K562 (cell line): Measurements from ENCODE around the gene IQSEC3. TPM values are rescaled to one million over a fixed set of nuclear protein-coding genes. Genes with fewer than 3 reads are reported as not detected.

Source experiments
- ATAC-seq: fragments of 200-7000 bp; cut with Tn5 transposase; 3 replicates; pipeline ENCODE4 v1.9.1; 2020; ENCODE audit warnings: moderate library complexity
- BruUV-seq: library from RNA; stranded (reverse); fragments of 400-500 nt; replicated peaks from 2 replicates; lab custom pipeline; 2021; lab: Mats Ljungman, UMichigan
- CTCF ChIA-PET: fragments of 300-600 bp; formaldehyde crosslinking; extraction: SDS; loops from one replicate; lab custom pipeline; 2021; ENCODE audit warnings: low intra/inter-chr PET ratio; lab: Yijun Ruan, JAX
- POLR2A ChIA-PET: fragments of 300-600, 350-650 bp; sonication (Branson Sonifier 250); formaldehyde crosslinking; extraction: SDS; loops from one replicate; lab custom pipeline; 2021; ENCODE audit warnings: antibody characterized with exemption, inconsistent platforms; lab: Yijun Ruan, JAX
- DNase-seq, 4 experiments: peaks; one replicate each; pipeline versions ENCODE4 v3.0.0 to v3.0.0-alpha.2; 2011 to 2018; ENCODE audit warnings: low spot score in 3 of 4, mixed read lengths in 3 of 4; ENCODE audit errors: extremely low read depth in 1 of 4
- FAIRE-seq: peaks from 2 replicates; lab custom pipeline; 2011; peaks lifted over from hg19 to GRCh38; lab: Jason Lieb, UNC
- H2AFZ ChIP-seq: 2 replicates; pipeline ENCODE4 v1.6.0; 2011; ENCODE audit warnings: low read depth, low read length, control low read depth, inconsistent platforms
- H3K27ac ChIP-seq: fragments of 200-600 bp; 3 replicates; pipeline ENCODE4 v1.8.0; 2011; ENCODE audit warnings: low read depth, mild to moderate bottlenecking, control low read depth, inconsistent platforms, low read length, moderate library complexity, mixed read lengths; ENCODE audit errors: extremely low read depth
- H3K27me3 ChIP-seq, 2 experiments: fragments of 300-600 bp in 1 of 2; 2 replicates in 1 of 2; 3 replicates in 1 of 2; pipeline versions ENCODE4 v1.6.0 to v1.8.0; 2011; ENCODE audit warnings: inconsistent platforms in 2 of 2, low read length in 2 of 2, mild to moderate bottlenecking in 1 of 2, mixed read lengths in 1 of 2, moderate library complexity in 1 of 2; ENCODE audit not compliant: control insufficient read depth in 2 of 2, insufficient read depth in 2 of 2
- H3K36me3 ChIP-seq: fragments of 300-600 bp; 3 replicates; pipeline ENCODE4 v1.8.0; 2011; ENCODE audit warnings: mild to moderate bottlenecking, low read length, inconsistent platforms; ENCODE audit not compliant: control insufficient read depth, insufficient read depth
- H3K4me1 ChIP-seq, 2 experiments: fragments of 200-600 bp in 1 of 2; replicated peaks in 1 of 2; 2 replicates in 1 of 2; 3 replicates in 1 of 2; pipeline versions ENCODE4 v1.5.1 to v1.8.0; 2011; ENCODE audit warnings: inconsistent platforms in 2 of 2, low read length in 2 of 2, mild to moderate bottlenecking in 1 of 2, mixed read lengths in 1 of 2, moderate library complexity in 1 of 2; ENCODE audit not compliant: control insufficient read depth in 2 of 2, insufficient read depth in 2 of 2
- H3K4me2 ChIP-seq: 2 replicates; pipeline ENCODE4 v1.6.1; 2011; ENCODE audit warnings: low read length, control low read depth, inconsistent platforms, mixed read lengths; ENCODE audit not compliant: insufficient read depth
- H3K4me3 ChIP-seq: fragments of 200-600 bp; sonication (generic), shearing (Covaris generic); 2 replicates; pipeline ENCODE4 v1.5.1; 2016; ENCODE audit warnings: control low read depth, inconsistent platforms
- H3K79me2 ChIP-seq: fragments of 200-600 bp; 3 replicates; pipeline ENCODE4 v1.8.0; 2011; ENCODE audit warnings: low read length, inconsistent platforms; ENCODE audit not compliant: control insufficient read depth, insufficient read depth
- H3K9ac ChIP-seq, 2 experiments: 2 replicates each; pipeline versions ENCODE4 v1.6.0 to v1.6.1; 2011; ENCODE audit warnings: low read depth in 2 of 2, low read length in 2 of 2, control low read depth in 1 of 2, inconsistent platforms in 1 of 2, mild to moderate bottlenecking in 1 of 2, mixed read lengths in 1 of 2; ENCODE audit not compliant: insufficient read depth in 1 of 2
- H3K9me1 ChIP-seq: one replicate; pipeline ENCODE4 v1.6.0; 2011; ENCODE audit warnings: inconsistent platforms, mild to moderate bottlenecking, low read length, moderate library complexity; ENCODE audit not compliant: control insufficient read depth, insufficient read depth
- H3K9me3 ChIP-seq: replicated peaks from 2 replicates; pipeline ENCODE4 v1.5.1; 2011; ENCODE audit warnings: low read depth, low read length, inconsistent platforms; ENCODE audit not compliant: control insufficient read depth, insufficient read depth
- H4K20me1 ChIP-seq: replicated peaks from 2 replicates; pipeline ENCODE4 v1.6.1; 2011; ENCODE audit warnings: low read length, inconsistent platforms, mixed read lengths; ENCODE audit not compliant: control insufficient read depth, insufficient read depth
- IFI16 ChIP-seq: fragments of 250-450 bp; sonication (Bioruptor Pico); IDR thresholded peaks from 2 replicates; pipeline ENCODE4 v2.1.2; 2022; ENCODE audit warnings: mild to moderate bottlenecking, inconsistent platforms
- NR3C1 ChIP-seq: sonication (generic); formaldehyde crosslinking; IDR thresholded peaks from 2 replicates; pipeline ENCODE4 v1.8.1; 2022; ENCODE audit warnings: missing genetic modification reagents
- POLR2A ChIP-seq: fragments of 450-650 bp; conservative IDR thresholded peaks from 2 replicates; pipeline ENCODE4 v1.6.1; 2016
- PPARD ChIP-seq: fragments of 250-450 bp; sonication (Bioruptor Pico); IDR thresholded peaks from 2 replicates; pipeline ENCODE4 v1.8.0; 2022; ENCODE audit warnings: inconsistent platforms, mild to moderate bottlenecking, moderate library complexity
- TGIF2 ChIP-seq: sonication (generic); formaldehyde crosslinking; IDR thresholded peaks from 2 replicates; pipeline ENCODE4 v1.8.1; 2022; ENCODE audit warnings: mild to moderate bottlenecking, missing genetic modification reagents, moderate library complexity
- WHSC1 ChIP-seq: IDR thresholded peaks from one replicate; pipeline ENCODE4 v1.6.1; 2012; ENCODE audit warnings: low read length, control low read depth, inconsistent platforms
- ZNF263 ChIP-seq: sonication (generic); formaldehyde crosslinking; IDR thresholded peaks from 2 replicates; pipeline ENCODE4 v1.8.0; 2022; ENCODE audit warnings: mild to moderate bottlenecking, missing genetic modification reagents, borderline replicate concordance
- ZNF324 ChIP-seq: fragments of 250-450 bp; sonication (Bioruptor Pico); IDR thresholded peaks from 2 replicates; pipeline ENCODE4 v1.4.0; 2020; ENCODE audit warnings: mild to moderate bottlenecking
- ZNF444 ChIP-seq: fragments of 250-450 bp; sonication (Bioruptor Pico); IDR thresholded peaks from 2 replicates; pipeline ENCODE4 v1.4.0; 2020; ENCODE audit warnings: mild to moderate bottlenecking, moderate library complexity
- WGBS: fragments of 100-300 bp; shearing (Covaris generic); methylation state at CpG from one replicate; pipeline ENCODE4 v1.1.6; 2016; ENCODE audit warnings: low coverage, mixed read lengths; ENCODE audit not compliant: insufficient coverage; ENCODE audit errors: missing lambda C conversion rate; 5-methylcytosine and 5-hydroxymethylcytosine counted together
- in situ Hi-C: fragments of 300-500 bp; cut with MboI; formaldehyde crosslinking; loops from 4 replicates; pipeline ENCODE4 v1.15.0; 2018; ENCODE audit warnings: inconsistent platforms, mixed read lengths
- intact Hi-C: fragments of 100-400 bp; cut with micrococcal nuclease; formaldehyde crosslinking; loops from 2 replicates; pipeline ENCODE4 v1.14.2; 2022
- polyA plus RNA-seq, 8 experiments: library from polyadenylated mRNA; depleted of rRNA in 4 of 8; stranded (reverse) in 5 of 8; unstranded in 3 of 8; fragments of >200 nt; fragmentation: Nextera tagmentation in 2 of 8; fragmentation: Illumina TruSeq in 1 of 8; extraction: Ambion mirVana in 2 of 8; extraction: Trizol in 1 of 8; gene quantifications; 2 replicates each; pipeline versions ENCODE4 v1.2.1 to v1.2.3, GENCODE V29; 2011 to 2014; ENCODE audit warnings: inconsistent platforms in 1 of 8, missing spikeins in 1 of 8
- total RNA-seq, 7 experiments: library from RNA; depleted of rRNA in 6 of 7; stranded (reverse); fragments of >200 nt in 6 of 7; fragmentation: Illumina TruSeq in 2 of 7; extraction: Trizol in 2 of 7; gene quantifications; 2 replicates each; pipeline versions ENCODE4 v1.2.1 to v1.2.3, GENCODE V29; 2011 to 2021; ENCODE audit warnings: low replicate concordance in 1 of 7

The IQSEC3 gene
- total and polyA plus RNA-seq, 9 of the 15 experiments (the other 6 are each of a cell fraction or from before 2014, with no cell fraction given): under 0.01 to 0.25 (median 0.08) TPM; not detected in 3

DNA sequence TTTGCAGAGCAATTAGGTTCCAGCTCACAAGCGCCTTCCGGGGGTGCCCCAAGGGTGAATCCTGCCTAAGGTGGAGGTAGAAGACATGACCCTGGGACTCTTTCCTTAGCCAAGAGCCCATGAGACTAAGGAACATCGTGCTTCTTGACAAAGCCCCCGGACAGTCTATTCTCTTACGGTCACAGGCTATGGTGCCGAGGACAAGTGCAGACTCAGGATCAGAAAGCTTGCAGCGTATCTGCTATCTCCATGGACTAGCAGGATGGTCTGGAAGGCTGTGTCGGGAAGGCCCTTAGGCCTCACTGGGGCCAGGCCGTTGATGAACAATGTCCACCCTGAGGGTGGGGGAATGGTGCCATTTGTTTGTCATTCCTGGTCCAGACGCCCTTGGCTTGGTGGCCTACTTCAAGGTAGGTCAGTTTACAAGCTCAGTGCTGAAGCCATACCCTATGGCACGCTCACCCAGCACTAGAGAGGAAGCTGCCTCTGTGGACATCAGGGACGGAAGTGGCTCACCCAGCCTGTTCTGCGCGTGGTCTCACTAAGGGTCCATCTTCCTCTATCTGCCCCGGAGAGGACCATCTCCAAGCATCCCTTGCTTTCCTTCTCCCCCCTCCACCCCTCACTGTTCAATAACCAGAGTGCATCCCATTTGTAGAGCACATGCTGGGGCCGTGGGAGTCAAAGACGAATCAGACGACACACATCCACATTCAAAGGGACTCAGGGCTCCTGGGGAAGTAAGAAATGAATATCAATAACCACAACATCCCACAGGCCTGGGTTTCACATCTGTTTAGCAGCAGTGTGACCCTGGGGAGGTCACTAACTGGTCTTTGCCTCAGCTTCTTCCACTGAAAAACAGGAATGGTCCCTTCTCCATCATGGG, 45.0 kb upstream of the IQSEC3 start (continued):
- no peak for TF ChIP-seq PPARD (CRISPR knock-in tag)
- no peak for TF ChIP-seq TGIF2 (CRISPR knock-in tag)
- no peak for TF ChIP-seq POLR2A
- TF ChIP-seq WHSC1: peak; percentile 33
- TF ChIP-seq, all 486 proteins: peak for 2

DNA sequence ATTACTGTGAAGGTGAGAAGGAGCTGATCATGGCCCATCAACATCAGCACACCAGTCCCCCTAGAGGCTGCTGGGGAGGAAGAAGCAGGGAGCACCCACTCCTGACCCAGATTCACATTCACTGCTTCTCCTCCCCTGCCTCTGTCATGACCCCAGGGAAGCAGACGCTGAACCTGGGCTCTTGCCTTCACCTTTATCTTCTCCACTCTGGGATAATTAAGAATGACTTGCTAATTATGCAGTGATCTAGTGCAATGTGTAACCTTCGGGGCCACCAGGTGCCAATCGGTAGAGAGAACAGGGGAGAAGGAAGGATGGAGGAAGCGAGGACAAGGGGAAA, 44.4 kb upstream of the IQSEC3 start:
- 70% methylated on average over 4 of the region's 4 CpGs for WGBS
- TF ChIP-seq IFI16 (CRISPR knock-in tag) (no peak), NR3C1 (CRISPR knock-in tag) (no peak), ZNF324 (no peak), ZNF263 (CRISPR knock-in tag) (peak; percentile 37; the same call in 1 of the 2 replicates), ZNF444 (CRISPR knock-in tag) (no peak)
- Histone ChIP-seq H3K9me3 (no peaks in the 10 kb centered on the region), H3K27me3 (no peaks in the 10 kb centered on the region), H3K4me2 (no peak overlapping the region), H3K79me2 (no peaks in the 10 kb centered on the region), H3K4me3 (no peak overlapping the region), H3K4me1 (no peaks in the 10 kb centered on the region; a peak in 1 of 5 replicates), H3K36me3 (peaks cover 12% of the 10 kb centered on the region; the same call in 2 of the 3 replicates), H4K20me1 (no peaks in the 10 kb centered on the region), H3K27ac (no peak overlapping the region), H3K9ac (0 out of 4 replicates have a peak overlapping the region, but pooled peaks of 1 of the 2 experiments have one; percentile 6), H3K9me1 (peaks cover 4% of the 10 kb centered on the region), H2AFZ (no peak overlapping the region)
- ChIA-PET POLR2A (no interaction called here), CTCF (no interaction called here)
- intact Hi-C loops (no loop called here), in situ Hi-C loops (no loop called here)
- peak; percentile 63 for ATAC-seq
- no peak for FAIRE-seq
- no TSS peak for BruUV-seq
- DNase-seq: peak in 3 of 4 experiments; percentile 14 to 25 (median 15)
